Measurements from ENCODE around the gene SLC16A4.

- TF ChIP-seq CTCF (conservative IDR thresholded peaks at IDR 0.05) (no peak), ZFX (IDR thresholded peaks at IDR 0.05) (no peak)
These were observed 17.7 kb upstream of the SLC16A4 start for GRCh38 chr1:110408488-110408887.

All from C4-2B (cell line).